Measurements from ENCODE around the gene MAST2. TPM values are rescaled to one million over a fixed set of nuclear protein-coding genes. Genes with fewer than 3 reads are reported as not detected.

MAST2 gene
- total RNA-seq, 1 experiment from 2014 or later = 41.9 TPM

DNA sequence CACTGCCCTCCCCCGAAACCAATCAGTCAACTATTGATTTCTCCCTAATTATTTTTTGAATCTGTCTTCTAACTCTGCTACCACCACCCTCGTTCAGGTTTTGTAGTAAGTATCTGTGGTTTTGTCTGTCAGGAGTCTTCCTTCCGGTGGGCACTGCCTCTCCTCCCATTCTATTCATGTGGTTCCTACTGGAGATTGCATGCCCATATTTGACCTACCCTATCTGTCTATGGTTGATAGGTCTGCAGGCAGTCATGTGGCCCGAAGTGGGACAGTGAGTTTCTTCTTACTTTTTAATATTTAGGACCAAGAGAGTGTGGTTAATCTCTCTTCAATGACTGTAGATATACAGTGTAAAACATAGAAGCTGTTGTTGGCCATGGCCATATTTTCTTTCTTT lies 17.8 kb upstream of the MAST2 start:
- Histone ChIP-seq H3K27me3 (ENCODE audit: insufficient read depth, low read length) (no peaks in the 10 kb centered on the region), H3K4me3 (replicated peaks in 1 of 2; ENCODE audit: low read depth in 1 of 2, low read length in 2 of 2) (no peak overlapping the region), H4K20me1 (ENCODE audit: insufficient read depth) (no peaks in the 10 kb centered on the region), H3K4me1 (ENCODE audit: control insufficient read depth in 1 of 2, insufficient read depth in 2 of 2, low read length in 2 of 2) (no peaks in the 10 kb centered on the region), H3K27ac (ENCODE audit: low read depth, low read length) (no peak overlapping the region), H3K9me2 (ENCODE audit: insufficient read depth) (no peaks in the 10 kb centered on the region), H3K36me3 (ENCODE audit: control insufficient read depth in 1 of 2, insufficient read depth in 2 of 2, low read length in 2 of 2) (no peaks in the 10 kb centered on the region), H2AFZ (ENCODE audit: low read depth, low read length, poor library complexity, severe bottlenecking) (no peak overlapping the region), H3K9me3 (ENCODE audit: control insufficient read depth in 1 of 2, insufficient read depth in 1 of 2, low read depth in 1 of 2, low read length in 2 of 2) (no peaks in the 10 kb centered on the region), H3K4me2 (ENCODE audit: low read length) (no peak overlapping the region), H3K9ac (ENCODE audit: low read length) (no peak overlapping the region), H3K79me2 (ENCODE audit: insufficient read depth, low read length) (no peaks in the 10 kb centered on the region)
- ChIA-PET RAD21 (ENCODE audit: low non-redundant PET in 1 of 2, low total read pairs in 2 of 2, uncharacterized antibody in 2 of 2, unreplicated experiment in 2 of 2) (no interaction called here), CTCF (no interaction called here), POLR2A (no interaction called here)
- intact Hi-C loops (cut with micrococcal nuclease) = no loop called here
- no TSS peak for BruUV-seq (replicated peaks)
- DNase-seq (ENCODE audit: low read depth, low spot score) (no peak), ATAC-seq (no peak)
- TF ChIP-seq, protein P1, sequence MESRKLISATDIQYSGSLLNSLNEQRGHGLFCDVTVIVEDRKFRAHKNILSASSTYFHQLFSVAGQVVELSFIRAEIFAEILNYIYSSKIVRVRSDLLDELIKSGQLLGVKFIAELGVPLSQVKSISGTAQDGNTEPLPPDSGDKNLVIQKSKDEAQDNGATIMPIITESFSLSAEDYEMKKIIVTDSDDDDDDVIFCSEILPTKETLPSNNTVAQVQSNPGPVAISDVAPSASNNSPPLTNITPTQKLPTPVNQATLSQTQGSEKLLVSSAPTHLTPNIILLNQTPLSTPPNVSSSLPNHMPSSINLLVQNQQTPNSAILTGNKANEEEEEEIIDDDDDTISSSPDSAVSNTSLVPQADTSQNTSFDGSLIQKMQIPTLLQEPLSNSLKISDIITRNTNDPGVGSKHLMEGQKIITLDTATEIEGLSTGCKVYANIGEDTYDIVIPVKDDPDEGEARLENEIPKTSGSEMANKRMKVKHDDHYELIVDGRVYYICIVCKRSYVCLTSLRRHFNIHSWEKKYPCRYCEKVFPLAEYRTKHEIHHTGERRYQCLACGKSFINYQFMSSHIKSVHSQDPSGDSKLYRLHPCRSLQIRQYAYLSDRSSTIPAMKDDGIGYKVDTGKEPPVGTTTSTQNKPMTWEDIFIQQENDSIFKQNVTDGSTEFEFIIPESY (IDR thresholded peaks at IDR 0.05; ENCODE audit: extremely low read depth, insufficient replicate concordance, low read length) = no peak
- TF ChIP-seq, protein P2, sequence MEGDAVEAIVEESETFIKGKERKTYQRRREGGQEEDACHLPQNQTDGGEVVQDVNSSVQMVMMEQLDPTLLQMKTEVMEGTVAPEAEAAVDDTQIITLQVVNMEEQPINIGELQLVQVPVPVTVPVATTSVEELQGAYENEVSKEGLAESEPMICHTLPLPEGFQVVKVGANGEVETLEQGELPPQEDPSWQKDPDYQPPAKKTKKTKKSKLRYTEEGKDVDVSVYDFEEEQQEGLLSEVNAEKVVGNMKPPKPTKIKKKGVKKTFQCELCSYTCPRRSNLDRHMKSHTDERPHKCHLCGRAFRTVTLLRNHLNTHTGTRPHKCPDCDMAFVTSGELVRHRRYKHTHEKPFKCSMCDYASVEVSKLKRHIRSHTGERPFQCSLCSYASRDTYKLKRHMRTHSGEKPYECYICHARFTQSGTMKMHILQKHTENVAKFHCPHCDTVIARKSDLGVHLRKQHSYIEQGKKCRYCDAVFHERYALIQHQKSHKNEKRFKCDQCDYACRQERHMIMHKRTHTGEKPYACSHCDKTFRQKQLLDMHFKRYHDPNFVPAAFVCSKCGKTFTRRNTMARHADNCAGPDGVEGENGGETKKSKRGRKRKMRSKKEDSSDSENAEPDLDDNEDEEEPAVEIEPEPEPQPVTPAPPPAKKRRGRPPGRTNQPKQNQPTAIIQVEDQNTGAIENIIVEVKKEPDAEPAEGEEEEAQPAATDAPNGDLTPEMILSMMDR (IDR thresholded peaks at IDR 0.05 in 2 of 3, conservative IDR thresholded peaks at IDR 0.05 in 1 of 3; ENCODE audit: borderline replicate concordance in 1 of 3, insufficient read depth in 1 of 3, low read depth in 2 of 3, low read length in 2 of 3) = no peak
- TF ChIP-seq CBX3 (IDR thresholded peaks at IDR 0.05; ENCODE audit: low read depth) = no peak

DNA sequence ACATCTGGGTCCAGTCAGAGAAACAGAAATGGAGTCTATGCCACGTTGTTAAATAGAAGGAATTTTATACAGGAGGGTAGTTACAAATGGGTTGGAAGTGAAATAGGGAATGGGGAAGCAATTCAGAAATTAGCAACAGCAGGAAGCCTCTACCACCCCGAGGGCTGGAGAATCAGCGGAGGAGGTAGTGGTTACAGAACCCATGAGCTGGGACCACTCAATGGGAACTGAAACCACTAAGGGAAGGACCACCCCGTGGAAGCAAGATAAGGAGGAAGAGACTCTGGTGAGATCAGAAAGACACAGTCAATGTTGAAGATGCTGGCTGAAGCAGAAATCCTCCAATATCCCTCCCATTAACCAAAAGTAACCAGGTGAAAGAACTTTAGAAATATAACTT lies 15.5 kb upstream of the MAST2 start:
- H2AFZ ChIP-seq (ENCODE audit: low read depth, low read length, poor library complexity, severe bottlenecking) = no peak overlapping the region
- no peak overlapping the region for H3K9ac ChIP-seq (ENCODE audit: low read length)
- TF ChIP-seq RAD21 (IDR thresholded peaks at IDR 0.05; ENCODE audit: low read depth) = no peak
- TF ChIP-seq, protein P3, sequence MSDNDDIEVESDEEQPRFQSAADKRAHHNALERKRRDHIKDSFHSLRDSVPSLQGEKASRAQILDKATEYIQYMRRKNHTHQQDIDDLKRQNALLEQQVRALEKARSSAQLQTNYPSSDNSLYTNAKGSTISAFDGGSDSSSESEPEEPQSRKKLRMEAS (IDR thresholded peaks at IDR 0.05) = no peak
- TF ChIP-seq EZH2phosphoT487 (IDR thresholded peaks at IDR 0.05; ENCODE audit: borderline replicate concordance) = no peak
- TF ChIP-seq SIN3A (IDR thresholded peaks at IDR 0.05; ENCODE audit: low read depth) = no peak
- no peak for TF ChIP-seq ELF1 (IDR thresholded peaks at IDR 0.05; ENCODE audit: borderline replicate concordance, low read depth)
- TF ChIP-seq SP1 (IDR thresholded peaks at IDR 0.05; ENCODE audit: low read depth) = no peak
- no peak for TF ChIP-seq SRF (IDR thresholded peaks at IDR 0.05; ENCODE audit: low read depth)
- TF ChIP-seq, protein P4, sequence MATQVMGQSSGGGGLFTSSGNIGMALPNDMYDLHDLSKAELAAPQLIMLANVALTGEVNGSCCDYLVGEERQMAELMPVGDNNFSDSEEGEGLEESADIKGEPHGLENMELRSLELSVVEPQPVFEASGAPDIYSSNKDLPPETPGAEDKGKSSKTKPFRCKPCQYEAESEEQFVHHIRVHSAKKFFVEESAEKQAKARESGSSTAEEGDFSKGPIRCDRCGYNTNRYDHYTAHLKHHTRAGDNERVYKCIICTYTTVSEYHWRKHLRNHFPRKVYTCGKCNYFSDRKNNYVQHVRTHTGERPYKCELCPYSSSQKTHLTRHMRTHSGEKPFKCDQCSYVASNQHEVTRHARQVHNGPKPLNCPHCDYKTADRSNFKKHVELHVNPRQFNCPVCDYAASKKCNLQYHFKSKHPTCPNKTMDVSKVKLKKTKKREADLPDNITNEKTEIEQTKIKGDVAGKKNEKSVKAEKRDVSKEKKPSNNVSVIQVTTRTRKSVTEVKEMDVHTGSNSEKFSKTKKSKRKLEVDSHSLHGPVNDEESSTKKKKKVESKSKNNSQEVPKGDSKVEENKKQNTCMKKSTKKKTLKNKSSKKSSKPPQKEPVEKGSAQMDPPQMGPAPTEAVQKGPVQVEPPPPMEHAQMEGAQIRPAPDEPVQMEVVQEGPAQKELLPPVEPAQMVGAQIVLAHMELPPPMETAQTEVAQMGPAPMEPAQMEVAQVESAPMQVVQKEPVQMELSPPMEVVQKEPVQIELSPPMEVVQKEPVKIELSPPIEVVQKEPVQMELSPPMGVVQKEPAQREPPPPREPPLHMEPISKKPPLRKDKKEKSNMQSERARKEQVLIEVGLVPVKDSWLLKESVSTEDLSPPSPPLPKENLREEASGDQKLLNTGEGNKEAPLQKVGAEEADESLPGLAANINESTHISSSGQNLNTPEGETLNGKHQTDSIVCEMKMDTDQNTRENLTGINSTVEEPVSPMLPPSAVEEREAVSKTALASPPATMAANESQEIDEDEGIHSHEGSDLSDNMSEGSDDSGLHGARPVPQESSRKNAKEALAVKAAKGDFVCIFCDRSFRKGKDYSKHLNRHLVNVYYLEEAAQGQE (IDR thresholded peaks at IDR 0.05; ENCODE audit: low read depth) = no peak
- no peak for TF ChIP-seq CEBPB (IDR thresholded peaks at IDR 0.05; ENCODE audit: low read depth)
- no peak for TF ChIP-seq FOSL1 (IDR thresholded peaks at IDR 0.05; ENCODE audit: low read depth)
- TF ChIP-seq TCF7L2 (IDR thresholded peaks at IDR 0.05; ENCODE audit: borderline replicate concordance, extremely low read depth, insufficient read depth, insufficient read length) = no peak

More for the DNA sequence above, 15.5 kb upstream of the MAST2 start:
- H3K4me2 ChIP-seq (ENCODE audit: low read length) = no peak overlapping the region
- no peak for ATAC-seq
- no peaks in the 10 kb centered on the region for H3K36me3 ChIP-seq (ENCODE audit: control insufficient read depth in 1 of 2, insufficient read depth in 2 of 2, low read length in 2 of 2)
- ChIA-PET RAD21 (ENCODE audit: low non-redundant PET in 1 of 2, low total read pairs in 2 of 2, uncharacterized antibody in 2 of 2, unreplicated experiment in 2 of 2) (no interaction called here), CTCF (no interaction called here), POLR2A (no interaction called here)
- no peaks in the 10 kb centered on the region for H3K79me2 ChIP-seq (ENCODE audit: insufficient read depth, low read length)
- no peak overlapping the region for H3K27ac ChIP-seq (ENCODE audit: low read depth, low read length)
- intact Hi-C loops (cut with micrococcal nuclease) = no loop called here
- no peaks in the 10 kb centered on the region for H3K27me3 ChIP-seq (ENCODE audit: insufficient read depth, low read length)
- no peaks in the 10 kb centered on the region for H3K9me3 ChIP-seq (ENCODE audit: control insufficient read depth in 1 of 2, insufficient read depth in 1 of 2, low read depth in 1 of 2, low read length in 2 of 2)
- no peaks in the 10 kb centered on the region for H4K20me1 ChIP-seq (ENCODE audit: insufficient read depth)
- no peaks in the 10 kb centered on the region for H3K4me1 ChIP-seq (ENCODE audit: control insufficient read depth in 1 of 2, insufficient read depth in 2 of 2, low read length in 2 of 2)
- no peak for DNase-seq (ENCODE audit: low read depth, low spot score)
- no peaks in the 10 kb centered on the region for H3K9me2 ChIP-seq (ENCODE audit: insufficient read depth)
- no TSS peak for BruUV-seq (replicated peaks)
- no peak overlapping the region for H3K4me3 ChIP-seq (replicated peaks in 1 of 2; ENCODE audit: low read depth in 1 of 2, low read length in 2 of 2)
